IMR-90 (cell line): ENCODE measurements around the gene FRMD3.
"Not testable (repeated sequence)": the region's sequence is repeated elsewhere in the genome, so short reads cannot be mapped to it uniquely, and the experiment has no call there.

Experiments
- CEBPB ChIP-seq: IDR thresholded peaks from 2 replicates; pipeline ENCODE4 v1.6.1; 2012; ENCODE audit warnings: low read depth, low read length, improper control_type of control experiment
- MAFK ChIP-seq: IDR thresholded peaks from 2 replicates; pipeline ENCODE4 v1.6.1; 2012; ENCODE audit warnings: low read depth, low read length, improper control_type of control experiment
- POLR2A ChIP-seq: IDR thresholded peaks from 2 replicates; pipeline ENCODE4 v1.6.1; 2012; ENCODE audit warnings: mild to moderate bottlenecking, low read depth, low read length
- SMC3 ChIP-seq: fragments of 150-350 bp; IDR thresholded peaks from 2 replicates; pipeline ENCODE4 v1.6.1; 2016; ENCODE audit warnings: low read depth, mild to moderate bottlenecking, antibody characterized with exemption, low read length, moderate library complexity
- USF2 ChIP-seq: fragments of 150-350 bp; IDR thresholded peaks from 2 replicates; pipeline ENCODE4 v1.6.1; 2017; ENCODE audit warnings: mild to moderate bottlenecking, antibody characterized with exemption, low read length, low read depth
- TF ChIP-seq, protein P1 (sequence below): conservative IDR thresholded peaks from 2 replicates; pipeline ENCODE4 v1.5.1; 2012; ENCODE audit warnings: mild to moderate bottlenecking, low read depth, low read length, improper control_type of control experiment

- not testable (repeated sequence) for TF ChIP-seq POLR2A, USF2, CEBPB, SMC3, MAFK
- TF ChIP-seq, protein P1, sequence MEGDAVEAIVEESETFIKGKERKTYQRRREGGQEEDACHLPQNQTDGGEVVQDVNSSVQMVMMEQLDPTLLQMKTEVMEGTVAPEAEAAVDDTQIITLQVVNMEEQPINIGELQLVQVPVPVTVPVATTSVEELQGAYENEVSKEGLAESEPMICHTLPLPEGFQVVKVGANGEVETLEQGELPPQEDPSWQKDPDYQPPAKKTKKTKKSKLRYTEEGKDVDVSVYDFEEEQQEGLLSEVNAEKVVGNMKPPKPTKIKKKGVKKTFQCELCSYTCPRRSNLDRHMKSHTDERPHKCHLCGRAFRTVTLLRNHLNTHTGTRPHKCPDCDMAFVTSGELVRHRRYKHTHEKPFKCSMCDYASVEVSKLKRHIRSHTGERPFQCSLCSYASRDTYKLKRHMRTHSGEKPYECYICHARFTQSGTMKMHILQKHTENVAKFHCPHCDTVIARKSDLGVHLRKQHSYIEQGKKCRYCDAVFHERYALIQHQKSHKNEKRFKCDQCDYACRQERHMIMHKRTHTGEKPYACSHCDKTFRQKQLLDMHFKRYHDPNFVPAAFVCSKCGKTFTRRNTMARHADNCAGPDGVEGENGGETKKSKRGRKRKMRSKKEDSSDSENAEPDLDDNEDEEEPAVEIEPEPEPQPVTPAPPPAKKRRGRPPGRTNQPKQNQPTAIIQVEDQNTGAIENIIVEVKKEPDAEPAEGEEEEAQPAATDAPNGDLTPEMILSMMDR, result not testable (repeated sequence)
Observed at GRCh38 chr9:83517980-83518379, 20.2 kb downstream of the FRMD3 start.
